ENCODE measurements around the gene DOCK11.

Gene DOCK11

DNA sequence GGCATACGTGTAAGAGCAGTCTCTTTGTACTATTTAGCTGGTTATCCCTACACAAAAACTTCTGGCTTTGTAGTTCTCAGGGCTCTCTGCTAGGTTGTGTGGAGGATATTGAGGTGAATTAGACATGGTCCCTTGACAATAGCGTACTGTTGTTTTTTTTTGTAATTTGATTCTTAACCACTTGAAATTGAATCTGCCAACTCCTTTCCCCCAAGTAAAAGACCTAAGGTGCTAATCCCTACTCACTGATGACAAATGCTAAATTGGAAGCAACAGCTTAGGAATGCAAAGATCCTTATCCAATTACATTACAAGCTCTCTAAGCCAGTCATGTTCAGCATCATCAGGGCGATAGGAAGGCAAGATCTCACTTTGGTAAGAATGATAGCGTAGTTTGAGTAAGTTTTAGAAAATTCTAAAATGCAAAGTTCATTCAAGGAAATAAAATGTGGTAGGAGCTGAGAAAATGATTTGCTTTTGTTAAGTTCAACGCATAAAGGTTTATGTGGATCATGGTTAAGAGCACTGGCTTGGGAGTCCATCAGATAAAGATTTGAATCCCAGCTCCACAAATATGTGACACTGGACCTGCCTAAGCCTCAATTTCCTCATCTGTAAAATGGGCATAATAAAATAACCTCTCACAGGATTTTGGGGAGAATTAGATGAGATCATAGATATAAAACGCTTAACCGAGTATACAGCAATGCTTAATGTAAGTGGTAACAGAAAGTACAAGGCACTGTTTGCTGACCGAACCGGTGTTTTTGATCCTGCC, 39.3 kb downstream of the DOCK11 start:
- peak; percentile 91 for DNase-seq

DNA sequence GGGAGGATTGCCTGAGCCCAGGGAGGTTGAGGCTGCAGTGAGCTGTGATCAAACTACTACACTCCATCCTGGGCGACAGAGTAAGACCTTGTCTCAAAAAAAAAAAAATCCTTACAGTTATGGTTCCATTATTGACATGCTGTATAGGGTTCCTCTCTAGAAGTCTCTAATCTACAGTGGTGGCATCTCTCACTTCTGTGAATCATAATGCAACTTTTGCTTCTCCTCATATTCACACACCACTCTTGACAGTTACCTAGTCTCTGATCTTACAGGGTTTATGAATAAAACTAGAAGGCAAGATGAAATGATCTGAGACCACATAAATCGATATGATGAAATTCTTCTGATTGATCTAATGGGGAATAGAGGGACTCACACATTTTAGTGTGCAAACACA, 40.6 kb downstream of the DOCK11 start:
- DNase-seq: no peak

GRCh38 chrX:118536687-118537461, 41.3 kb downstream of the DOCK11 start:
- DNase-seq: no peak

GRCh38 chrX:118538386-118538785, 42.8 kb downstream of the DOCK11 start:
- no peak for DNase-seq

GRCh38 chrX:118540342-118540741, 44.7 kb downstream of the DOCK11 start:
- DNase-seq: no peak

DNA sequence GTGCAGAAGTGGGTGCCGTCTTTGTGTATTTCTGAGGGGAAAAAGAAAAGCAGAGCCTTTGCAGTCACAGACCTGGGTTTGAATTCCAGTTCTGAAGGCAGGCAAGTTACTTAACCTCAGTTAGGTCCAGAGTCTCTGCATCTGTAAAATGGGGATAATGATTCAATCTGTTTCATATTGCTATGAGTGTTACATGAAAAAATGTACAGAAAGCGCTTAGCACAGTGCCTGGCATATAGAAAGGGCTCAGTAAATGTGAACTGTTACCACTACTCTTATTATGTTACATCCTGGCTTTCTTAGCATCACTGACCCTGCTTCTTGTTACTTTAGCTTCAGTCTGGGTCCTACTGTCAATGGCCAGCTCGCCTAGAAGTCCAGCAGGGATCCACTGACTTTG, 45.9 kb downstream of the DOCK11 start:
- DNase-seq: no peak

GRCh38 chrX:118545510-118545909, 49.9 kb downstream of the DOCK11 start:
- no peak for DNase-seq

DNA sequence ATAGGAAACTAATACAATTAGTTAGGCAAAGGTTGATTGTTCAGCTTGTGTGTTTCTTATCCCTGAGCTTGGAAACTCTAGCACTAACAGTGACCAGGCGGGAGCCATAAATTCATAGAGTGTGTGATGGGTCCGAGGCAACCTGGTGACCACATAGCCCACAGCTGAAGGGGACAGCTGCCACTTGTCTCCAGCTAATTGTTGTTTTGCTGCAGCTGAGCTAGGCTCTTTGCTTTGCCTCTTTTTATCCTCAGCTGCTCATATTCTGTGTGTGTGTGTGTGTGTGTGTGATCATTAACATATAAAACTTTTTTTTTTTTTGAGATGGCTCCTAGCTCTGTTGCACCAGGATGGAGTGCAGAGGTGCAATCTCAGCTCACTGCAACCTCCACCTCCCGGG, 53.2 kb downstream of the DOCK11 start:
- no peak for DNase-seq

DNA sequence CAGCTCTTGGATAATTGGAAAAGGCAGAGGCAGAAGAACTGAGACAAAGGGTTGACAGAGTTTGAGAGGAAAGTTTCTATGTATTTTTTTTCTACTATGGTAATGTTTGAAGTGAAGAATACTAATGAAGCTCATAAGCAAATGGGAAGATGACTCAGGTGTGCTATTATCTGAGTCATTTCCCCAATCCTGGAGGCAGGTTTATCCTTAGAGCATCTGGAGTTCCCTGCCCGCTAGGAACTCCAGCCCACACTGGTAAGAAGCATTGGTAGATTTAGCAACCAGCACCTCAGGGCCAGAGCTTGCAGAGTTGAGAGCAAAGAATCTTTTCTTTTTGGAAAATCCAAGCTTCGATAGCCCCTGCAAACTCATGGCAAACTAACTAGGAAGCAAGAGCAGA, 55.2 kb downstream of the DOCK11 start:
- no peak for DNase-seq

- no peak for DNase-seq
Measured at GRCh38 chrX:118551426-118551825, 55.8 kb downstream of the DOCK11 start.

GRCh38 chrX:118552121-118552900, 56.7 kb downstream of the DOCK11 start:
- DNase-seq: no peak

DNA sequence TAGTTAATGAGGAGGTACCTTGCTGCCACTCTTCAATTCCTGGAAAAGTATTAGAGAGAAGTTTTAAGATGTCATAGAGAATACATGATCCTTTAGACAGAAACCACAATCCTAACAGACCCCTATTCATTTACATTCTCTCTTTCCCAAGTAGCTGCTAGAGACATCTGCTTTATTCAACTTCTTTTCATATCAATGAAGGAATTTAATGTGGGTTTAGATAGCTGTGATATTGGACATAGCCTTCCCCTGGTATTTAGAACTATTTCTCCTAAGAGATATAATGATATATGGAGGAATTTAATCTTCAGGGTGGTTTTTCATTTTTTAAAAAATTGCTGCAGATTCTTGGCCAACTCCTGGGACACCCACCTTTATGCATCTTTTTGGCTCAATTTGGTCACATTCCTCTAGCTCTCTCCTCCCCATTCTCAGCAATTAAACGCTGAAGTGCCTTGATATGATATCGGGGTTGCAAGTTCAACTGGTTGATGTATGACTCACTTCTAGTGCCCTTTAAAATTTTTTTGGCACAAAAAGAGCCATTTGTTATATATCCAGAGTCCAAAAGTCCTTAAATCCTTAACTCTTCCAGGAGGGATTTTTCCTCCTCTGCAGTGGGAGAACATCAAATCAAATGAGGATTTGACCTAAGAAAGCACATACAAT, 57.6 kb downstream of the DOCK11 start:
- DNase-seq: no peak

DNA sequence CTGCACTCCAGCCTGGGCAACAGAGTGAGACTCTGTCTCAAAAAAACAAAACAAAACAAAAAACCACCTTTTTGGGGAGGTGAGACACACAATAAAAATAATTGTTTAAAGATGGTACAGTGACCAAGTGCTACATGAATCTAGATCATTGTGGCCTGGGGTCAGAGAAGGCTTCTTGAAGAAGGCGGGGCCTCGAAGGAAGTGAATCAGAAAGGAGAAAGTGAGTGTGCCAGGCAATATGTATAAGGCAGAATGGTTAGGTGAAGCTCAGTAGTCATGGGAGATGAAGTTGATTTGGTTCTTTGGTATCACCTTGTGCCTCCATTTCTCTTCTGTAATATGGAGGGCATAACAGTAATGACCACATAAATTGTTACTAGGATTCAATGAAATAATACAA, 58.9 kb downstream of the DOCK11 start:
- DNase-seq: no peak

GRCh38 chrX:118558926-118559325, 63.3 kb downstream of the DOCK11 start:
- DNase-seq: no peak

- DNase-seq: no peak
Measured at GRCh38 chrX:118560489-118560888, 64.9 kb downstream of the DOCK11 start.

GRCh38 chrX:118562582-118563164, 67.1 kb downstream of the DOCK11 start:
- no peak for DNase-seq

GRCh38 chrX:118564498-118564897, 68.9 kb downstream of the DOCK11 start:
- no peak for DNase-seq

DNA sequence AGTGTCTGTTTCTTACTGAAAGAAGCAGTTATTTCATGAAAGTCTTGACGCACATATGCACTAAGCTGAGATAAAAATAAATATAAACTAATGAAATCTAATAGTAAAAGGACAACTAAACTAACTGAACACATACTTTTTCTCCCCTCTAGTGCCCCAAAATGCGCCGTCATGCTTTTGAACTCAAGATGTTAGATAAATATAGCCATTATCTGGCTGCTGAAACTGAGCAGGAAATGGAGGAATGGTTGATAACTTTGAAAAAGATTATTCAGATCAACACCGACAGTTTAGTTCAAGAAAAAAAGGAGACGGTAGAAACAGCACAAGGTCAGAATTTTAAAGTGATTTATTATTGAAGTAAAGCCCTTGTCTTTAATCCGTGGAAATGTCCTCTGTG, 70.2 kb downstream of the DOCK11 start:
- no peak for DNase-seq

DNA sequence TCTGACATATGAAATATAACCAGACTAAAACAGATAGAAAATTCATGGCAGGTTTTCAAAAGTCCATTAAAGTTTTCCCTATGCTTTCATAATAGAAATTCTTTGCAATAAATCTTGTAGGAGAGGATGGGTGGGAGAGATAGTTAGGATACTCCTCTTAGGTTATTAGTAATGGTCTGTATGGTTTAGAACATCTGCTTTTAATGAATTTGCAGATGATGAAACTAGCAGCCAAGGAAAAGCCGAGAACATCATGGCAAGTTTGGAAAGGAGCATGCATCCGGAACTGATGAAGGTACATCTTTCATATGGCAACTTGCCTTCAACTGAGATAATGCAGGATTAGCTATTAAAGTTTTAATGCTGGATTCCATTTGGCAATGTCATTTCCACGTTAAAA, 70.7 kb downstream of the DOCK11 start:
- DNase-seq: no peak

DNA sequence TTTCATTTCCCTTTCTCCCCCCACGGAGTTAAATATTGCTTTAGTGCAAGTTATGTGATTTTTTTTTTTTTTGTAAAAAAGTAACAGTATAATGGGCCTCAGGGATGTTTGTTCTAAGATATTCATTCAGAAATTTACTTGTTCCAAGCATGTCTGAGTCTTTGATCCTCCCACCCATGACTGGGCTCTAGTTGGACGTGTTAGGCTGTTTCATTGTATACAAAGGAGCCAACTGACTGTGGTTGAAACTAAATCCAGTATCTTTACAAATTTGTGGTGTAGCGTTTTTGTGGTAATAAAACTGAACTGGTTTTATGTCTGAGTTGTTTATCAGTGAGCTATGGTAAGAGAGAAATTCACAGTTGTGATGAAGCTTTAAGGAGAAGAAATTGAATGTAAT, 74.1 kb downstream of the DOCK11 start:
- no peak for DNase-seq

DNA sequence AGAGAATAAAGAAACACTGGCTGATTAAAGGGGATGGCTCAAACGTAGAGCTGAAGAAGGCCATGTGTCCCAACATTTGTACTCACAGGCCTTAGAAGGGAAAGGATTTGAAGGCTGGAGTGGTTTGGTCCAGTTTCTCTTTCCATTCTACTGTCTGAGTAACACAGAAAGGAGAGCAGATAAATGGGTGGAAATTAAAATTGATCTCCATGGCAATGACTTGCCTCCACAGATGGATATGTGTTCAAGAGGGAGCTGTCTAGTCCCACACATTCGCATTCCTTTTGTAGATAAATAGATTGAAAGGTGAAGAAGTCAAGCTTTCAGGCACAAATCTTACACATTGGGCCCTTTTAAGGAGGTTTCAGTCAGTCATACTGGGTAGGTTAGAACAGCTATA, 74.6 kb downstream of the DOCK11 start:
- DNase-seq: no peak

DNA sequence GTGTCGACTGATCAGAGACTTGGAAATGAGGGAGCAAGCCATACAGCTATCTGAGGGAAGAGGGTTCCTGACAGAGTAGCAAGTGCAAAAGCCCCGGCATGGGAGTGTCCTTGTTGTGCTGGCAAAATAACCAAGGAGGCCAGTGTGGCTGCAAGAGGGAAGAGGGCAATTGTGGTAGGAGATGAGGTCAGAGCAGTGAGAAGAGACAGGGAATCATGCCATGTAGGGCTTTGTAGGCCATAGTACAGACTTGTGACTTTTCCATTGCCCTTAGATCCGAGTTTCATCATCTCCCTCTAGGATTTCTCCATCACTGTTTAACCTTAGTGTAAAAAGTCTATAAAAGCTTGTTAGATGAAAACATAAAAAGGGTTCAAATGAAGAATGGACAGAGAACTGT, 76.2 kb downstream of the DOCK11 start:
- DNase-seq: no peak

GRCh38 chrX:118574666-118575065, 79.1 kb downstream of the DOCK11 start:
- DNase-seq: no peak

Measured in NCI-H524 treated with DMSO at 0.1 percent for 48 hours (cell line).